Endometrial microvascular endothelial cells (primary cell): ENCODE results near the gene CPA3. TPM values are rescaled to one million over a fixed set of nuclear protein-coding genes. Genes with fewer than 3 reads are reported as not detected.

Experiments
- in situ Hi-C: cut with HindIII; loops from 2 replicates; pipeline ENCODE4 v1.10.0; 2017; ENCODE audit warnings: low sequenced_read_pairs, low pct_unique_long_range_greater_than_20kb; ENCODE audit errors: inconsistent ontology term
- total RNA-seq: library from RNA; depleted of rRNA; stranded (reverse); fragments of >200 nt; gene quantifications from one replicate; pipeline ENCODE4 v1.2.3, GENCODE V29; 2015; ENCODE audit errors: inconsistent ontology term

CPA3 gene
- total RNA-seq, 1 donor from 2014 or later, result 3.0 TPM

- in situ Hi-C loops, result no loop called here
These were observed 37.9 kb downstream of the CPA3 start for GRCh38 chr3:148903022-148903442.

DNA sequence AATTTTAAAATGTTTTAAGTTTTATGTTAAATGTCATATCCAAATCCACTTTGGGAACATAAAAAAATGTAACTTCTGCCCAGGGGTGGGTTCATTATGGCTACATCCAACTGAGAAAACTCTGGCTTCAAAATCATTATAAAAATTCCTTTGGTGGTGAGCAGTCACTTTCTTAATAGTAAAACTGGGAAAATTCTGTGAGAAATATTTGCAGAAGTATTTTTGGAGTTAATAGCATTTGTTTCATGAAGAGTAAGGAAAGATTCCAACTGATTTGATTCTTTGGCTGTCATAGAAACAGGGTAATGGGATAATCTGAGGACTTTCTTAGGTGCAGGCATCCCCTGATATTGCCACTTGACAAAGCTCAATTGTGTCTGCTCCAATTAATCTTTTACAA is 38.8 kb downstream of the CPA3 start:
- in situ Hi-C loops, result no loop called here

DNA sequence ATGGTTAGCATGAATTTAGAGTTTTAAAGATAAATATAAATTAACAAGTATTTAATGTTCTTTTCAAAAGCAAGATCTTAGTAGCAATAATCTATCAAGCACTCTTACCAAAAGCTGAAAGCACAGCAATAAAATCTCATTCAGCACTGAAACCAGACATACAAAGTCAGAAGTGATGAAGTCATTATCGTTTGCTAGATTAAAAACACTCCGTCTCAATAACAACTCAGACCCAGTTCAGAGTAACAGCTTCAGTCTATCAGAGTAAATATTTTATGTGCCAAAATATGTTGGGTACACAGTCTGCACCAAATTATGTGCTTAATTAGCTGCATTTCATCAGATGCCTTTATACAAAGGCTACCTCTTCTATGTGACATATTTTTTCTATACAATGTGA is 41.6 kb downstream of the CPA3 start:
- in situ Hi-C loops, result no loop called here

GRCh38 chr3:148911173-148911572 is 46.1 kb downstream of the CPA3 start:
- in situ Hi-C loops, result no loop called here

DNA sequence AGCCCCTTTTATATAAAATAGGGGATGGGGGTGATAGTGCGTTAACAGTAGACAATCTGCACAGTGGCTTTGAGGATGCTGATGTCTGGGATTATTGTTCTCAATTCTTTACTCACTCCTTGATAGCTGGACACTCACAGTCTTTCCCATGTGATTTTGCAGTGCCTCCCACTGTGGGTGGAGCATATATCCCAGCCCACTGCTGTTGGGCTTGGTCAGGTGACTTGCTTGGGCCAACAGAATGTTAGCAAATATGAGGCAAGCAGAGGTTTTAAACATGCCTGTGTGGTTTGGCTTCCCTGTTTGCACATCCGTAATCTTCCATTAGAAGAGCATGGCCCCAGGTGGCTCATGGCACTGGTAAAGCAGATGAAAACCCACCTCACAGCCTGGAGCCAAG is 46.5 kb downstream of the CPA3 start:
- in situ Hi-C loops, result no loop called here

GRCh38 chr3:148914936-148915690 is 50.0 kb downstream of the CPA3 start:
- in situ Hi-C loops, result no loop called here

DNA sequence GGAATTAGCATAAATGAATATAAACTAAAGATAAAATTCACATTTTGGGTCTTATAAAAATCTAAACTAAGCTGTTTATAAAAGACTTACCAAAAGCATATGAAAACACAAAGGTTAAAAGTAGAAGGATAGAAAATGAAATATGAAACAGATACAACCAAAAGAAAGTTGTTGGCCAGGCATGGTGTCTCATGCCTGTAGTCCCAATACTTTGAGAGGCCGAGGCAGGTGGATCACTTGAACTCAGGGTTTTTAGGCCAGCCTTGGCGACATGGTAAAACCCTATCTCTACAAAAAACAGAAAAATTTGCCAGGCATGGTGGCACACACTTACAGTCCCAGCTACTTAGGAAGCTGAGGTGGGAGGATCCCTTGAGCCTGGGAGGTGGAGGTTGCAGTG is 51.0 kb downstream of the CPA3 start:
- in situ Hi-C loops, result no loop called here

DNA sequence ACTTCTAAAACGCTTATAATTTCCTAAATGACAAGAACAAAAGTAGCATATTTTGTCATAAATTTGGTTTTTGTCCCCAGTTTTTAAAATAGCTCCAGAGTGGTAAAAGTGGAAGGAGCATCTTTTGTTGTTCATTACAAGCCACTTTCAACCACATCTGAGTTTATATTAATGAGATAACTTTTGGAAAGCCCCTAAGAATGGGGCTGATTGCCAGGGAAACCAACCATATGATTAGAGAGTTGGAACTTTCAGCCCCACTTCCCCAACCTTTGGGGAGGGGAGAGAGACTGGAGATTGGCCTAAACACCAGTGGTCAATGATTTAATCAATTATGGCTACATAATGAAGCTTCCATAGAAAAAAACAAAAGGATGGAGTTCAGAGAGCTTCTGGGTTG is 57.4 kb downstream of the CPA3 start:
- in situ Hi-C loops, result no loop called here

GRCh38 chr3:148923592-148923991 is 58.5 kb downstream of the CPA3 start:
- in situ Hi-C loops, result no loop called here

DNA sequence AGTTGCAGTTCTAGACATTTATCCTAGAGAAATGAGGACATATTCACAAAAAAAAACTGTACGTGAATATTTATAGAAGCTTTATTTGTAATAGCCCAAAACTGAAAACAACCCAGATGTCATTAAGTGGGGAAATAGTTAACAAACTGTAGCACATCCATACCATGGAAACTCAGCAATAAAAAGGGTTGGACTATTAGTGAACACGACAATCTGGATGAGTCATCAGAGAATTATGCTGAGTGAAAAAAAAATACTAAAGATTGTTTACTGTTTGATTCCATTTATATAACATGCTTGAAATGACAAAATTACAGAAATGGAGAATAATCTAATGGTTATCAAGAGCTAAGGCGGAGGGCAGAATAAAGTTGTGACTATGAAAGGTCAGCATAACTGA is 59.5 kb downstream of the CPA3 start:
- in situ Hi-C loops, result no loop called here

DNA sequence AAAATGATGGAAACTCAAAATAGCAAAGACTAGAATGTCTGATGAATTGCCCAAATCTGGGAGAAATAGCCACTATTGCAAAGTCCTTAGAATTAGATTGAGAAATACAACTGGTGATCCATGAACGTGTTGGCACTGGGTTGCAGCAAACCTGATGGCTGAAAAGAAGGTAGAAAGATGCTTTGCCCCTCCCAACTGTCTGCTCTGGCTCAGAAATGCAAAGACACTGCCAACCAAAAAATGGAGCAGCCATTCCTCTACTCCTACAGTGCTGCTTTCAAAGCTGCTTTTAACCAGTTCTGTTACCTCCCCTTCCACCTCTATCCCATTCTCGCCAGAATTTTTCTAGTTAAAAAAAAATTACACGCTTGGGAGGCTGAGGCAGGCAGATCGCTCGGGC is 60.7 kb downstream of the CPA3 start:
- in situ Hi-C loops, result no loop called here

- in situ Hi-C loops, result no loop called here
These were observed 65.7 kb downstream of the CPA3 start for GRCh38 chr3:148930752-148931151.

DNA sequence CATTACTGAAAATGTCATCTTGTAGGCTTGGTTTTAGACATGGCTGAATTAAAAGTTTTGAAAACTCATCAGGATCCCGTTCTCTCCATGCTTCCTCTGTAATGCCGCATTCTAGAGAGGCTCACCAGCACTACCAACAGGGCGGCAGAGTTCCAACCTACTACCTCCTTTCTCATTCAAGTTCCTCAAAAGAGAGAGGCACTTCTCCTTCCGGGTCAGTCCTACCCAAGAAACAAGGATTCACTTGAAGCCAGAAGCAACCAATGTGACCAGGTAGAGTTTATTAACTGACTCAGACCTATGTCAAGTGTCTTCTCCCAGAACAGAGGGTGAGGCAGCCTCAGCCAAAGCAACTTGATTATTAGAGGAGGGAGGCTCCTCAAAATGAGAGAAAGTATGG is 66.5 kb downstream of the CPA3 start:
- in situ Hi-C loops, result no loop called here

GRCh38 chr3:148932972-148933371 is 67.9 kb downstream of the CPA3 start:
- in situ Hi-C loops, result no loop called here

- in situ Hi-C loops, result no loop called here
These were observed 72.6 kb downstream of the CPA3 start for GRCh38 chr3:148937467-148938255.

- in situ Hi-C loops, result no loop called here
These were observed 73.2 kb downstream of the CPA3 start for GRCh38 chr3:148938306-148938705.

DNA sequence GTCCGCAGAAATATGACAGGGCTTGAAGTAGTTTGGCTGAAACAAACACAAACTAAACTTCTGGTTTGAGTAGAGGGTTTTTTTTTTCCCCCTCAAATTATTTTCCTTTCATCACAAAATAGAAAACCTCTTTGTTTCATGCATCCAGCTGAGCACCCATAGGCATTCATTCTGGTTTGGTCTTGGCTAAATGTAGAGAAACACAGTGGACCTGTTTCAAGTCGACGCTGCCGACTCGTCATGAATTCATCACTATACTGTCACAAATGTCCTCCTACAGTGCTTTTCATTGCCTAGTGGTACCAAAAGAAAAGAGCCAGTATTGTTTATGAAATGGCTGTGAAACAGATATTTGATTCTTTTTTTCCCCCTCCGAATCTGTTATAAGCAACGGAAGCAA is 73.8 kb downstream of the CPA3 start:
- in situ Hi-C loops, result no loop called here

DNA sequence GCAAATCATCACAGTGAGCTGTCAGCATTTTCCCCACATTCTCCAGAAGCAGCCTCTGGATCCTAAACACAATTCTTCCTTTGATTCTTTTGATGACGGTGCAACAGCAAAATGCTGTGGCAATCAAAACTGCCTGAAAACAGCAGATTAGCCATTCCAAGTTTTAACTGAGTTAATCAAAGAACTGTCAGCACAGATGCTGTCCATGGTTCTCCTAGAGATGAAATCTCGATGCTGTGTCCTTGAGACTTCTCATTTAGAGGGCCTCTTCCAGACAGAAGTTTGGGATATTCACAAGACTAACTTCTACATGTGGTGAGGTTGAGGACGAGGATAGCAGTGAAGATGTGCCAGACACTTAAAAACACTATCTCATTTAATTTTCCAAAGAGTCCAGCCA is 75.9 kb downstream of the CPA3 start:
- in situ Hi-C loops, result no loop called here

DNA sequence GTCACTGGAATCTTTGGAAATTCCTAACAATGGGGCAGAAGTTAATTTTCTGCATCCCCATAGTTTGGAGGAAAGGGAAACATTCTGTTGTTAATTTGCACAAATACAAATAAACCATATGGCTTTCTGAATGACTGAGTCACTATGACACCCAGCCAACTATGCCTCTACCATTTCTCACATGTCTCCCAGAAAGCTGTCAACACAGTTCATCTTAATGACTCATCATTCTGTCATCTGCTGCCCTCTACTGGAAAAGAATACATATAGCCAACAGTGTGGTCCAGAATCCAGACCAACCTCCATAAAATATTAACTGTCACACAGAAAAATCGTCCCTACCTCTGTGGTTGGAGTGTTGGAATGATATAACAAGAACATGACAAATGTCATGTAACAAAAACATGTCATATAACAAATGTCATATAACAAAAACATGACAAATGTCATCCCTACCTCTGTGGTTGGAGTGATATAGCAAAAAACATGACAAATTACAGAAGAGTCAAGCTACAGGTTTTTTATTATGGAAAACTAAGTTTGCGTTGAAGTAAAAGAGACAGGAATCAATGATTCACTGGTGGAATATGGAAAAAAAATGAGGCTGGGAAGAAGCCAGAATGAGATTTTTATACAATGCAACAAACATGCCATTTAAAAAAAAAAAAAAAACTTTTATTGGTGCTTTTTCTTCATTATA is 78.6 kb downstream of the CPA3 start:
- in situ Hi-C loops, result no loop called here

GRCh38 chr3:148945116-148945515 is 80.0 kb downstream of the CPA3 start:
- in situ Hi-C loops, result no loop called here
